Fibroblast of skin of right quadriceps (primary cell): ENCODE results near the gene VTA1.
A peak's percentile ranks its signal among the peaks of the same experiment; 100 is the strongest.
"Not testable (repeated sequence)": the region's sequence is repeated elsewhere in the genome, so short reads cannot be mapped to it uniquely, and the experiment has no call there.

Source experiments
- DNase-seq: peaks from one replicate; pipeline ENCODE4 v3.0.0-alpha.2; 2013

The VTA1 gene

GRCh38 chr6:142229518-142230270 lies 82.6 kb downstream of the VTA1 start:
- DNase-seq, result not testable (repeated sequence)

GRCh38 chr6:142232206-142233044 lies 85.4 kb downstream of the VTA1 start:
- DNase-seq, result peak; percentile 60

GRCh38 chr6:142233945-142234682 lies 87.1 kb downstream of the VTA1 start:
- DNase-seq, result no peak

GRCh38 chr6:142235272-142235671 lies 88.2 kb downstream of the VTA1 start:
- no peak for DNase-seq

- no peak for DNase-seq
Measured at GRCh38 chr6:142235791-142236190, 88.7 kb downstream of the VTA1 start.

- DNase-seq, result peak; percentile 35
Measured at GRCh38 chr6:142236691-142237090, 89.6 kb downstream of the VTA1 start.

GRCh38 chr6:142238881-142239280 lies 91.8 kb downstream of the VTA1 start:
- peak; percentile 14 for DNase-seq

- DNase-seq, result no peak
Measured at GRCh38 chr6:142240179-142240578, 93.1 kb downstream of the VTA1 start.

- no peak for DNase-seq
Measured at GRCh38 chr6:142241061-142241460, 94.0 kb downstream of the VTA1 start.

GRCh38 chr6:142242269-142242668 lies 95.2 kb downstream of the VTA1 start:
- peak; percentile 45 for DNase-seq

- no peak for DNase-seq
Measured at GRCh38 chr6:142246960-142247359, 99.9 kb downstream of the VTA1 start.

GRCh38 chr6:142249266-142249665 lies 102.2 kb downstream of the VTA1 start:
- DNase-seq, result no peak

GRCh38 chr6:142251930-142252445 lies 104.9 kb downstream of the VTA1 start:
- peak; percentile 33 for DNase-seq

GRCh38 chr6:142254513-142254912 lies 107.5 kb downstream of the VTA1 start:
- no peak for DNase-seq

GRCh38 chr6:142255785-142256184 lies 108.7 kb downstream of the VTA1 start:
- no peak for DNase-seq

GRCh38 chr6:142258305-142258704 lies 111.2 kb downstream of the VTA1 start:
- DNase-seq, result no peak

GRCh38 chr6:142258757-142259156 lies 111.7 kb downstream of the VTA1 start:
- DNase-seq, result no peak

GRCh38 chr6:142260748-142261147 lies 113.7 kb downstream of the VTA1 start:
- no peak for DNase-seq

GRCh38 chr6:142262231-142262630 lies 115.2 kb downstream of the VTA1 start:
- DNase-seq, result no peak

- no peak for DNase-seq
Measured at GRCh38 chr6:142265476-142265875, 118.4 kb downstream of the VTA1 start.

GRCh38 chr6:142266060-142266459 lies 119.0 kb downstream of the VTA1 start:
- no peak for DNase-seq

- peak; percentile 14 for DNase-seq
Measured at GRCh38 chr6:142271476-142271875, 124.4 kb downstream of the VTA1 start.
